GM19467 (cell line): ENCODE data around the gene KL.

Source experiments
- ATAC-seq: cut with Tn5 transposase; IDR thresholded peaks from one replicate; pipeline ENCODE4 v1.9.1; 2021; ENCODE audit warnings: mild to moderate bottlenecking, moderate library complexity; ENCODE audit not compliant: unreplicated experiment

Gene KL

GRCh38 chr13:33003458-33004019 lies 12.7 kb upstream of the KL start:
- no peak for ATAC-seq

- ATAC-seq, result no peak
These were observed 11.7 kb upstream of the KL start for GRCh38 chr13:33004511-33004910.

DNA sequence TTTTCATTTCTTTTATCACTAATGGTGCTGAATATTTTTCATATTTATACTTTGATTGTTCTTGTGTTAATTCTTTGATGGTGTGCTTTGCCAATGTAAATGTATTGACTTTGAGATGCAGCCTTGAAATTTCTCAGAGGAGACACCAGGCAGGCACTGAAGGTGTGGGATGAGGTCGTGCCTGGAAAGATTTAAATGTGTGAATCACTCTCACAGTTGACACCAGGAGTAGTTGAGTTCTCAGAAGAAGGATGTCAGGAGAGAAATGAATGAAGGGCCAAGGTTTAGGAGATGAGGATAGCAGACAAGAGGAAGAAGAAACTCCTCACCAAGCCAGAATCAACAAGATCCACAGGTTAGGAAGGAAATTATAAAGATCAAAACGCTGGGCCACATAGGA lies 10.1 kb upstream of the KL start:
- no peak for ATAC-seq

DNA sequence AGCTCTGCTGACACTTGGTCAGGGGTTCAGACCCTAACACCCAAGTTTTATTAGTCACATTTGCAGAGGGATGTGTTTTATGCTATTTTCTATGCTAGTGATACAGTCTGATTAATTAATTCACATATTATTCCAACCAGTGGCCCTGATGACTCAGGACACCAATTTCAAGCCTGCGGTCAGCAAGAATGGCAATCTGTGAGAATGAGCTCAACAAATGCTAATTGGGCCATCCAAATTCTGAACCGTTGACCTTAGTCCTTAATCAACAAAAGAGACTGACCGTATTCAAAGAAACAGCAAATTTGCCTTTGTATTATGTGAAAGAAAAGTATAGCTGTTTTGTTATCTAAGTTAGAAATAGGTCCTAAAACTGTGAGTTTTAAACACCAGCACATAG lies 9.6 kb upstream of the KL start:
- no peak for ATAC-seq

GRCh38 chr13:33007237-33007636 lies 9.0 kb upstream of the KL start:
- no peak for ATAC-seq

DNA sequence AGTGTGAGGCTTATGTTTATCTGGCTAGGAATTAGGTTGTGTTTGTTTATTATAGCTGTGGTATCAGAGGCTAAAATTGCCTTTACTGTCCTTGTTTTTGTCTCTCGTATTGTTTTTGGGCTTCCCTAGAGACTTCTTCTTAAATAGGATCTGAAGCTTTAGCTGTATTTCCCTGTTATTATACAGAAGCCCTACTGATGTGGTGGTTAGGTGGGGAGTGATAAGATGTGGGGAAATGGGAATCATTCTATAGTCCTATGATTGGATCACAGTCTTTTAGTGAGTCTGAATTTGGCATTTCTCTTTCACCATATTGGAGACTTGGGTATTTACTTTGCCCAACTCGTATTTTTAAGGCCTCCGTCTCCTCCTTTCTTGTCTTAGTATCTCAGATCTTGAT lies 8.3 kb upstream of the KL start:
- no peak for ATAC-seq

- no peak for ATAC-seq
These were observed 7.1 kb upstream of the KL start for GRCh38 chr13:33008946-33009722.

DNA sequence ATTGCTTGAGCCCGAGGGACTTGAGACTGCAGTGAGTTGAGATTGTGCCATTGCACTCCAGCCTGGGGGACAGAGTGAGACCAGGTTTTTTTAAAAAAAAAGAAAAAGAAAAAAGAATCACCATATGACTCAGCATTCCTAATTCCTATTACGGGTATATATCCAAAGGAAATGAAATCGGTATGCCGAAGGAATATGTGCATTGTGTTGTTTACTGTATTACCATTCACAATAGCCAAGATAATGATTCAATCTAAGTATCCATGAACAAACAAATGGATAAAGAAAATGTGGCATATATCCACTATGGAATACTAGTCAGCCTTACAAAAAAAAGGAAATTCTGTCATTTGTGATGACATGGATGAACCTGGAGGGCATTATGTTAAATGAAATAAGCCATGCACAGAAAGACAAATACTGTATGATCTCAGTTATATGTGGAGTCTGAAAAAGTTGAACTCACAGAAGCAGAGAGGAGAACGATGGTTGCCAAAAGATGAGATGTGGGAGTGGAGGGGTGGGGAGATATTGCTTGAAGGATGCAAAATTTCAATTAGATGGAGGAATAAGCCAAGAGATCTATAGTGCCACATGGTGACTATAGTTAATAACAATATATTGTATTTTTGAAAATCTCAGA lies 4.3 kb upstream of the KL start:
- no peak for ATAC-seq

DNA sequence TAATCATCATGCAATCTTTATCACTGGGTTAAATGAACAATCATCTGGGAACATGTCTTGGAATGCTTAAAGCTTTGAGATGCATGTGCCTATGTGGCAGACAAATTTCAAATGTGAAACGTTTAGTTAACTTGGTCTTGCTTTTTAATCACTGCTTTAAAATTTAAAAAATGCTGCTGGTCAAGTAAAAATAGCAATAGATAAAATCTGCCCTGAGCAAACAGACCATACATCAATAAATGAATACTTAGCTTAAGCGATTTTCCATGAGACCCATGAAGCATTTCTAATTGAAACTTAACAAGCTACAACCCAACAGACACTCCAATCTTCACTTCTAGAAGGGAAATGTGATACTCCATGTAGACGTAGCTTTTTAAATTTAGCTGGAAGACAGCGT lies 1.9 kb upstream of the KL start:
- ATAC-seq, result no peak

- ATAC-seq, result no peak
These were observed 968 bp upstream of the KL start for GRCh38 chr13:33015241-33015668.

- ATAC-seq, result no peak
These were observed 366 bp upstream of the KL start for GRCh38 chr13:33015791-33016323.

DNA sequence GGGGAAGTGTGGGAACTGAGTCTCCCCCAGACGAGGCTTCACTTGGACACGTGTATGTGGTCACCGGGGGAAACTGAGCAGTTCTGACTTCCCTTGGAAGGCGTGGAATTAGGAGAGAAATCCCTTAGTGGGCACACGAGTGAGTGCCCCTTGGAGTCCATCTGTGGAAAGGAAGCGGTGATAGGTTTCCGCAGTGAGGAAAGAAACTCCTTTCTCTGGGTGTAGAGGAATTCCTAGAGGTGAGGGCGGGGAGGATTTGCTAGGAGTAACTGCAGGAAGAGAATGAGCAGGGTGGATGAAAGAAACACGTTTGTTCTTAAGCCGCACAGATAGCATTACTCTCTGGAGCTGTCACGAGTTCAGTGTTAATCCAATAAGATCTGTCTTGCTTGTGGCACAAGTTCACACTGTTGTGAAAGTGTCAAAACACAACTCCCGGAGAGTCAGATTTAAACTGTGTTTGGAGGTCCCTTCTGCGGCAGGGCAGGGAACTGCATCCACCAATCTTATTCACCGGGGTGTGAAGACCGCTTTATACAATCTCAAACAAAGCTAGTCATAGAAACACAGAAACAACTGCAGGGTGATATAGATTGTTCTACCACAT lies 1.2 kb downstream of the KL start:
- ATAC-seq, result peak; percentile 61

DNA sequence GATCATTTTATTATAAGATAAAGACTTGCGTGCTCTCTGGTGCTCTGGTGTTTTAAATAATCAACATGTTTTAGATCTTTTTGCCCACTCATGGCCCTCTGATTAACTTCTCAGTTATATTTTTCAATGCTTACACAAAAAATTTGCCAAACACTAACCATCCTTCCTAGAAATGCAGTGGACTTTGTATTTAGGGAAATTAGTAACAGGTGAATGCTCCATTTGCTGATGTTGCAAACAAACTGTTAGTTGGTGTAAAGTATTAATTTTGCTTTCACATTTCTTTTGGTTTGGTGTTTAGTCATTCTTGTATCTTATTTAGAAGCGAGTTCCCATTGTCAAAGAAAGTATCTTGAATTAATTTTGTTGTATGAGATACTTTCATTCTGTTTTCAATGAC lies 2.7 kb downstream of the KL start:
- ATAC-seq, result no peak

GRCh38 chr13:33022986-33023385 lies 6.8 kb downstream of the KL start:
- no peak for ATAC-seq

GRCh38 chr13:33025220-33025744 lies 9.1 kb downstream of the KL start:
- no peak for ATAC-seq

DNA sequence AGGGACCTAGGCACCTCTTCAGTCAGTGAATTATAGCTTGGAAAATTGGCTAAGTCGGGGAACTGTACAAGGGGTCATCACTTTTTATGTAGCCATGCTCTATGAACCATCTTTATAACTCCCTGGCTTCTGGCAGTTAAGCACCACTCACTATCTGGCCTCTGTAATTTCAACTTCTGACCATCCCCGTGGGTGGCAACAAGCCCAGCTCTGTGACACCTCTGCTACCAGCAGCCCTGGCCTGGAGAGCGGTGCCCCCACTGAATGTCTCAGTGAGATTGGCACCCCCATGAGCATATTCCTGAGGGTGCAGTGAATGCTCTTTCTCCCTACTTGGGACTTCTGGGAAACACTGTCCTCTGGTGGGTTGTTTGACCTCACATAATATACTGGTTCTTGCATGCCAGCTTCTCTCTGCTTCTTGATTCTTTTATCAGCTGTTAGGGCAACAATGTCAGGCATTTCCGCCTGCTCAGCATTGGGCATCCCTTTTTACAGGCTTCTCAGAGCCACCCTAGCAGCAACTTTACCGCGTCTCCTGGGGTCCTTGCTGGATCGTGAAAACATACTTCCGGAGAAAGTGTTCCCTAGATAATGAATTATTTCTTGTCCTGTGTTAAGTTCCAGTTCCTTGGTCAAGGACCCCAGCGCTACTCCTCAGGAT lies 10.4 kb downstream of the KL start:
- no peak for ATAC-seq

- ATAC-seq, result no peak
These were observed 12.4 kb downstream of the KL start for GRCh38 chr13:33028620-33029019.

DNA sequence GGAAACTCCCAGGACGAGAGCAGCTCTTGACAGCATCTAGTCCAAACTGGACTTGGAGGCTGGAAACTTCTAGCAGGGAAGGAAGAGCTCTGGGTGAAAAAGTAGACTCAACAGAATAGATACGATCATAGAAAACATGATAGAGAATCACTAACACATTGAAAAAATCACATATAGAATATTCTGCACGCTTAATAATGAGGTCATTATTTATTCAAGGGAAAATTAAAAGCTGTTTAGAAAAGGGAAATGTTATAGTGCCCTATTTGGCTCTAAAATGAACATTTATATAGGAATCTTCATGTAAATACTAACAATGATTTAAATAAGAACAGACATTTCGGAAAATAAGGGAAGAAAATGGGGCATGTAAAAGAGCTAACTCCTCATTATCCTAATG lies 15.1 kb downstream of the KL start:
- ATAC-seq, result no peak

DNA sequence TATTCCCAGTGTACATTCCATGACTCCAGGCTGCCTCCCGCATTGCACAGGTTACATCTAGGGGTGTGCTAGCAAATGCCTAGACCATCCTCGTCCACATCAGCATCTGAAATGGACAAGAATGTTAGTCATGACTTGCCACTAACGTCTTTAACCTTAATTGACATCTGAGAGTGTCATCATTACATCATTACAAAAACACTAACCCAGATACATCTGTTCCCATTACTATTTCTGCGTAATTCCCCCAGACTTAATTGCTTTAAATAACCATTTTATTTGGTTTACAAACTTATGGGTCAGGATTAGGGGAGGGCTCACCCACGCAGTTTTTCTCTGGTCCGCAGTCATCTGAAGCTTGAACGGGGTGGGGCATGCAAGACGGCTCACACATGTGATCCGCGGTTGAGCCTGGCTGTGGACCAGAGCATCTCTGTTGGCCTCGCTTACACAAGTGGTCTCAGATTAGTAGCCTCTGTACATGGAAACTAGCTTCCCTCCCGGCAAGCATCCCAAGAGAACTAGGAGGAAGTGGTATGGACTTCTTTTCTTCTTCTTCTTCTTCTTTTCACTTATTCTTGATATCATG lies 15.9 kb downstream of the KL start:
- ATAC-seq, result no peak

- ATAC-seq, result peak; percentile 88
These were observed 17.0 kb downstream of the KL start for GRCh38 chr13:33033051-33033812.
